ENCODE measurements around the gene HMHB1.

GRCh38 chr5:143791848-143792731 is 19.9 kb upstream of the HMHB1 start:
- TF ChIP-seq POLR2AphosphoS5 (IDR thresholded peaks at IDR 0.05; ENCODE audit: low read depth, low read length) (no peak), POLR2A (IDR thresholded peaks at IDR 0.05; ENCODE audit: low read depth, low read length) (no peak)

All from GM12892 (cell line).